ENCODE measurements around the gene PHLDA3.

DNA sequence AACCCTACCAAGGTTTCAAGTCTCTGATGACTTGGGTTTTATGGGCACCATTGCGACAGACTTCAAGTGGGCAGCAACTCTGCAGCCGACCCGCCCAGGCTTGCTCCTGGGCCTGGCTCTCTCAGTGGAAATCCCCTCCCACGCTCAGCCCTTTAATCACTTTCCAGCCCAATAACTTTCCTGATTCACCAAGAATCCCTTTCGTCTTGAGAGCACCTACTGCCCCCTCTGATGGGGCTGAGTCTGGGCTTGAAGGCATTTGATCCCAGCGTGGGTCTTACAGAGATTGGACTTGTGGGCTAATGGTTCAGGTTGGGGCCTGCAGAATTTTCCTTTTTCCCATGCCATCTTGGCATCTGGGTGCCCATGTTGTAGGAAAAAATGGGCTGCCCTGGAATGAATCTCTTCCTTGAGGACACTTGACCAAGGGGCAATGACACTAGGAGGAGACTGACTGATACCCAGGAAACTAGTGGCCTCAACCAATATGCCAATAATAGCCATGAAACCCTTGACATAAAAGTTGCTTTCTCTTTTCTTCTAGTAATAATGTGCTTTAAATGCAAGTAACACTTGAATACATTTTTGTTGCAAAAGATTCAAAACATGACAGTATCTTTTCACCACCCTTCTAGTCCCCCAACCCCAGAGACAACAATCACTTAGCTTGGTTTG is 7.8 kb upstream of the PHLDA3 start:
- TF ChIP-seq, protein P1, sequence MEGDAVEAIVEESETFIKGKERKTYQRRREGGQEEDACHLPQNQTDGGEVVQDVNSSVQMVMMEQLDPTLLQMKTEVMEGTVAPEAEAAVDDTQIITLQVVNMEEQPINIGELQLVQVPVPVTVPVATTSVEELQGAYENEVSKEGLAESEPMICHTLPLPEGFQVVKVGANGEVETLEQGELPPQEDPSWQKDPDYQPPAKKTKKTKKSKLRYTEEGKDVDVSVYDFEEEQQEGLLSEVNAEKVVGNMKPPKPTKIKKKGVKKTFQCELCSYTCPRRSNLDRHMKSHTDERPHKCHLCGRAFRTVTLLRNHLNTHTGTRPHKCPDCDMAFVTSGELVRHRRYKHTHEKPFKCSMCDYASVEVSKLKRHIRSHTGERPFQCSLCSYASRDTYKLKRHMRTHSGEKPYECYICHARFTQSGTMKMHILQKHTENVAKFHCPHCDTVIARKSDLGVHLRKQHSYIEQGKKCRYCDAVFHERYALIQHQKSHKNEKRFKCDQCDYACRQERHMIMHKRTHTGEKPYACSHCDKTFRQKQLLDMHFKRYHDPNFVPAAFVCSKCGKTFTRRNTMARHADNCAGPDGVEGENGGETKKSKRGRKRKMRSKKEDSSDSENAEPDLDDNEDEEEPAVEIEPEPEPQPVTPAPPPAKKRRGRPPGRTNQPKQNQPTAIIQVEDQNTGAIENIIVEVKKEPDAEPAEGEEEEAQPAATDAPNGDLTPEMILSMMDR (IDR thresholded peaks at IDR 0.05): no peak
- no peak for TF ChIP-seq POLR2A (IDR thresholded peaks at IDR 0.05)
